GM23338 (cell line): Measurements from ENCODE around the gene UBE2R2. TPM values are rescaled to one million over a fixed set of nuclear protein-coding genes. Genes with fewer than 3 reads are reported as not detected.

Experiments
- ATAC-seq: fragments of 200-7000 bp; cut with Tn5 transposase; 3 replicates; pipeline ENCODE4 v1.9.1; 2020
- DNase-seq: peaks from one replicate; pipeline ENCODE4 v3.0.0-alpha.2; 2015; ENCODE audit warnings: low spot score
- H2AFZ ChIP-seq: fragments of 200-600 bp; sonication (generic); 2 replicates; pipeline ENCODE4 v1.8.0; 2016; ENCODE audit warnings: antibody characterized with exemption, mild to moderate bottlenecking, moderate library complexity
- H3F3A ChIP-seq: fragments of 200-600 bp; sonication (generic); replicated peaks from 2 replicates; pipeline ENCODE4 v1.8.0; 2017; ENCODE audit warnings: antibody characterized with exemption, mixed run types, low read depth
- H3K27ac ChIP-seq: fragments of 200-600 bp; sonication (generic); 2 replicates; pipeline ENCODE4 v1.6.1; 2016; ENCODE audit warnings: low read depth
- H3K27me3 ChIP-seq: fragments of 200-600 bp; sonication (generic); 2 replicates; pipeline ENCODE4 v1.8.0; 2016; ENCODE audit warnings: mild to moderate bottlenecking, mixed run types, moderate library complexity; ENCODE audit not compliant: insufficient read depth
- H3K36me3 ChIP-seq: fragments of 200-600 bp; sonication (generic); 2 replicates; pipeline ENCODE4 v1.8.0; 2016; ENCODE audit warnings: mild to moderate bottlenecking; ENCODE audit not compliant: insufficient read depth
- H3K4me1 ChIP-seq: fragments of 200-600 bp; sonication (generic); 2 replicates; pipeline ENCODE4 v1.8.0; 2016; ENCODE audit warnings: mild to moderate bottlenecking, moderate library complexity; ENCODE audit not compliant: insufficient read depth
- H3K4me2 ChIP-seq: fragments of 200-600 bp; sonication (generic); 2 replicates; pipeline ENCODE4 v1.7.1; 2017; ENCODE audit warnings: mixed run types
- H3K4me3 ChIP-seq: fragments of 200-600 bp; sonication (generic); 2 replicates; pipeline ENCODE4 v1.6.1; 2016; ENCODE audit warnings: mixed run types
- H3K79me2 ChIP-seq: fragments of 200-600 bp; sonication (generic); replicated peaks from 2 replicates; pipeline ENCODE4 v1.8.0; 2017; ENCODE audit warnings: mild to moderate bottlenecking; ENCODE audit not compliant: insufficient read depth
- H3K9me2 ChIP-seq: fragments of 200-600 bp; sonication (generic); 2 replicates; pipeline ENCODE4 v1.8.0; 2017; ENCODE audit not compliant: insufficient read depth
- H4K20me1 ChIP-seq: fragments of 200-600 bp; sonication (generic); replicated peaks from 2 replicates; pipeline ENCODE4 v1.8.0; 2017; ENCODE audit warnings: mild to moderate bottlenecking; ENCODE audit not compliant: insufficient read depth
- H3K27ac Mint-ChIP-seq: 2 replicates; pipeline ENCODE4 v1.8.0; 2020; ENCODE audit warnings: inconsistent platforms, mild to moderate bottlenecking, moderate library complexity, mixed read lengths
- H3K27me3 Mint-ChIP-seq: 3 replicates; pipeline ENCODE4 v1.8.0; 2022; ENCODE audit warnings: low read depth, mild to moderate bottlenecking, moderate library complexity, mixed read lengths, inconsistent platforms; ENCODE audit not compliant: insufficient read depth, poor library complexity
- H3K36me3 Mint-ChIP-seq: 3 replicates; pipeline ENCODE4 v1.8.0; 2021; ENCODE audit warnings: low read depth, mild to moderate bottlenecking, inconsistent platforms, moderate library complexity, mixed read lengths
- H3K4me1 Mint-ChIP-seq: 3 replicates; pipeline ENCODE4 v1.8.0; 2020; ENCODE audit warnings: mild to moderate bottlenecking, inconsistent platforms, mixed read lengths
- H3K4me3 Mint-ChIP-seq: 3 replicates; pipeline ENCODE4 v1.8.0; 2021; ENCODE audit warnings: moderate library complexity, mild to moderate bottlenecking, inconsistent platforms, mixed read lengths
- H3K9me3 Mint-ChIP-seq: 3 replicates; pipeline ENCODE4 v1.8.0; 2020; ENCODE audit warnings: moderate library complexity, mild to moderate bottlenecking, inconsistent platforms, mixed read lengths
- CREB1 ChIP-seq: fragments of 250-450 bp; sonication (Bioruptor Pico); IDR thresholded peaks from 2 replicates; pipeline ENCODE4 v1.5.0; 2020; ENCODE audit warnings: low read depth, mild to moderate bottlenecking, moderate library complexity
- EZH2 ChIP-seq: fragments of 200-600 bp; sonication (generic); IDR thresholded peaks from one replicate; pipeline ENCODE4 v1.8.0; 2017; ENCODE audit warnings: antibody characterized with exemption, mild to moderate bottlenecking, low read depth; ENCODE audit not compliant: unreplicated experiment
- EZH2phosphoT487 ChIP-seq: fragments of 200-600 bp; sonication (generic); IDR thresholded peaks from one replicate; pipeline ENCODE4 v1.8.1; 2018; ENCODE audit warnings: antibody characterized with exemption; ENCODE audit not compliant: unreplicated experiment
- JUNB ChIP-seq: IDR thresholded peaks from one replicate; pipeline ENCODE4 v1.6.1; 2016; ENCODE audit warnings: antibody characterized with exemption; ENCODE audit not compliant: unreplicated experiment
- STAT1 ChIP-seq: IDR thresholded peaks from one replicate; pipeline ENCODE4 v1.6.1; 2016; ENCODE audit warnings: antibody characterized with exemption; ENCODE audit not compliant: unreplicated experiment
- ZNF331 ChIP-seq: fragments of 250-450 bp; sonication (Bioruptor Pico); IDR thresholded peaks from 2 replicates; pipeline ENCODE4 v1.5.0; 2020; ENCODE audit warnings: low read depth, mild to moderate bottlenecking, moderate library complexity
- polyA plus RNA-seq: library from polyadenylated mRNA; unstranded; fragments of >200 nt; fragmentation: Nextera tagmentation; extraction: Ambion mirVana; gene quantifications from 2 replicates; pipeline ENCODE4 v1.2.1, GENCODE V29; 2016
- total RNA-seq: library from RNA; depleted of rRNA; stranded (reverse); fragments of >200 nt; shearing (Covaris generic); gene quantifications from 2 replicates; pipeline ENCODE4 v1.2.3, GENCODE V29; 2014
- TF ChIP-seq, protein P1 (sequence below): fragments of 250-450 bp; sonication (Bioruptor Pico); IDR thresholded peaks from 2 replicates; pipeline ENCODE4 v1.5.0; 2020; ENCODE audit warnings: mild to moderate bottlenecking, moderate library complexity
- TF ChIP-seq, protein P2 (sequence below): IDR thresholded peaks from 2 replicates; pipeline ENCODE4 v1.6.1; 2016; ENCODE audit warnings: antibody characterized with exemption

Gene UBE2R2
- total and polyA plus RNA-seq, 2 experiments from 2014 or later: 23.4 to 32.5 TPM

DNA sequence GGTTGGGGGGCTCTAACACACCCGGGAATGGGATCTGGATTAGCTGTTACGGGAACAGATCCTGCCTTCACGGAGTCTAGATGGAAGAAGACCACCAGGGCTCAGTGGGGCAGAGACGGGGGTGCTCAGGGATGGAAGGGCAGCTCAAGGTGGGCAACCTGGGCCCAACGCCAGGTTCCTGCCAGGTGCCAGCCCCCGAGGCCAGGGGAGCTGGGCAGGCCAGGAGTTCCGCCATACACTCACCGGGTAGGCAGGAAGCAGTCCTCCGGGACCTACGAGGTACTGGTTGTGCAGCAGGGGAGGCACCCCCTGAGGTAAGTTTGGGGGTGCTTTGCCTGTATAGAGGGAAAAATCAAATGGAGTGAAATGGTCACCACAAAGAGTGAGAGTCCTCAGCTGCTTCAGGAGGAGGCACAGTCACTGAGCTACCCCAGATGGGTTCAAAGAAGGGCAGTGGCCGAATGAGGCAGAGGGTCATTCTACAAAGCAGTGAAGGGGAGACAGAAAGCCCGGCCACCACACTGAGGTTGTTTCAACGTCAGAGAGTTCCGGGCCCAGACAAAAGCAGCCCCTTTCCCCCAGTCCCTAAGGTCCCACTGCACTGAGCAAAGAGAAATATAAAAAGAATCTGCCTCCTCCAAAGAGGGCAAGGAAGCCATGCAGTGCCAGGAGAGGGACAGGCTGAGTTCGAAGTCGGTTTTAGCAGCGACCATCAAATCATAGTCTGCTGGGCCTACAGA is 110.0 kb downstream of the UBE2R2 start (continued):
- TF ChIP-seq, protein P1, sequence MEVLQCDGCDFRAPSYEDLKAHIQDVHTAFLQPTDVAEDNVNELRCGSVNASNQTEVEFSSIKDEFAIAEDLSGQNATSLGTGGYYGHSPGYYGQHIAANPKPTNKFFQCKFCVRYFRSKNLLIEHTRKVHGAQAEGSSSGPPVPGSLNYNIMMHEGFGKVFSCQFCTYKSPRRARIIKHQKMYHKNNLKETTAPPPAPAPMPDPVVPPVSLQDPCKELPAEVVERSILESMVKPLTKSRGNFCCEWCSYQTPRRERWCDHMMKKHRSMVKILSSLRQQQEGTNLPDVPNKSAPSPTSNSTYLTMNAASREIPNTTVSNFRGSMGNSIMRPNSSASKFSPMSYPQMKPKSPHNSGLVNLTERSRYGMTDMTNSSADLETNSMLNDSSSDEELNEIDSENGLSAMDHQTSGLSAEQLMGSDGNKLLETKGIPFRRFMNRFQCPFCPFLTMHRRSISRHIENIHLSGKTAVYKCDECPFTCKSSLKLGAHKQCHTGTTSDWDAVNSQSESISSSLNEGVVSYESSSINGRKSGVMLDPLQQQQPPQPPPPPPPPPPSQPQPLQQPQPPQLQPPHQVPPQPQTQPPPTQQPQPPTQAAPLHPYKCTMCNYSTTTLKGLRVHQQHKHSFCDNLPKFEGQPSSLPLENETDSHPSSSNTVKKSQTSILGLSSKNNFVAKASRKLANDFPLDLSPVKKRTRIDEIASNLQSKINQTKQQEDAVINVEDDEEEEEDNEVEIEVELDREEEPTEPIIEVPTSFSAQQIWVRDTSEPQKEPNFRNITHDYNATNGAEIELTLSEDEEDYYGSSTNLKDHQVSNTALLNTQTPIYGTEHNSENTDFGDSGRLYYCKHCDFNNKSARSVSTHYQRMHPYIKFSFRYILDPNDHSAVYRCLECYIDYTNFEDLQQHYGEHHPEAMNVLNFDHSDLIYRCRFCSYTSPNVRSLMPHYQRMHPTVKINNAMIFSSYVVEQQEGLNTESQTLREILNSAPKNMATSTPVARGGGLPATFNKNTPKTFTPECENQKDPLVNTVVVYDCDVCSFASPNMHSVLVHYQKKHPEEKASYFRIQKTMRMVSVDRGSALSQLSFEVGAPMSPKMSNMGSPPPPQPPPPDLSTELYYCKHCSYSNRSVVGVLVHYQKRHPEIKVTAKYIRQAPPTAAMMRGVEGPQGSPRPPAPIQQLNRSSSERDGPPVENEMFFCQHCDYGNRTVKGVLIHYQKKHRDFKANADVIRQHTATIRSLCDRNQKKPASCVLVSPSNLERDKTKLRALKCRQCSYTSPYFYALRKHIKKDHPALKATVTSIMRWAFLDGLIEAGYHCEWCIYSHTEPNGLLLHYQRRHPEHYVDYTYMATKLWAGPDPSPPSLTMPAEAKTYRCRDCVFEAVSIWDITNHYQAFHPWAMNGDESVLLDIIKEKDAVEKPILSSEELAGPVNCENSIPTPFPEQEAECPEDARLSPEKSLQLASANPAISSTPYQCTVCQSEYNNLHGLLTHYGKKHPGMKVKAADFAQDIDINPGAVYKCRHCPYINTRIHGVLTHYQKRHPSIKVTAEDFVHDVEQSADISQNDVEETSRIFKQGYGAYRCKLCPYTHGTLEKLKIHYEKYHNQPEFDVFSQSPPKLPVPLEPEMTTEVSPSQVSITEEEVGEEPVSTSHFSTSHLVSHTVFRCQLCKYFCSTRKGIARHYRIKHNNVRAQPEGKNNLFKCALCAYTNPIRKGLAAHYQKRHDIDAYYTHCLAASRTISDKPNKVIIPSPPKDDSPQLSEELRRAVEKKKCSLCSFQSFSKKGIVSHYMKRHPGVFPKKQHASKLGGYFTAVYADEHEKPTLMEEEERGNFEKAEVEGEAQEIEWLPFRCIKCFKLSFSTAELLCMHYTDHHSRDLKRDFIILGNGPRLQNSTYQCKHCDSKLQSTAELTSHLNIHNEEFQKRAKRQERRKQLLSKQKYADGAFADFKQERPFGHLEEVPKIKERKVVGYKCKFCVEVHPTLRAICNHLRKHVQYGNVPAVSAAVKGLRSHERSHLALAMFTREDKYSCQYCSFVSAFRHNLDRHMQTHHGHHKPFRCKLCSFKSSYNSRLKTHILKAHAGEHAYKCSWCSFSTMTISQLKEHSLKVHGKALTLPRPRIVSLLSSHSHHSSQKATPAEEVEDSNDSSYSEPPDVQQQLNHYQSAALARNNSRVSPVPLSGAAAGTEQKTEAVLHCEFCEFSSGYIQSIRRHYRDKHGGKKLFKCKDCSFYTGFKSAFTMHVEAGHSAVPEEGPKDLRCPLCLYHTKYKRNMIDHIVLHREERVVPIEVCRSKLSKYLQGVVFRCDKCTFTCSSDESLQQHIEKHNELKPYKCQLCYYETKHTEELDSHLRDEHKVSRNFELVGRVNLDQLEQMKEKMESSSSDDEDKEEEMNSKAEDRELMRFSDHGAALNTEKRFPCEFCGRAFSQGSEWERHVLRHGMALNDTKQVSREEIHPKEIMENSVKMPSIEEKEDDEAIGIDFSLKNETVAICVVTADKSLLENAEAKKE (CRISPR knock-in tag): no peak
- no peak for TF ChIP-seq EZH2phosphoT487
- no peak for TF ChIP-seq ZNF331 (CRISPR knock-in tag)
- TF ChIP-seq, protein P2, sequence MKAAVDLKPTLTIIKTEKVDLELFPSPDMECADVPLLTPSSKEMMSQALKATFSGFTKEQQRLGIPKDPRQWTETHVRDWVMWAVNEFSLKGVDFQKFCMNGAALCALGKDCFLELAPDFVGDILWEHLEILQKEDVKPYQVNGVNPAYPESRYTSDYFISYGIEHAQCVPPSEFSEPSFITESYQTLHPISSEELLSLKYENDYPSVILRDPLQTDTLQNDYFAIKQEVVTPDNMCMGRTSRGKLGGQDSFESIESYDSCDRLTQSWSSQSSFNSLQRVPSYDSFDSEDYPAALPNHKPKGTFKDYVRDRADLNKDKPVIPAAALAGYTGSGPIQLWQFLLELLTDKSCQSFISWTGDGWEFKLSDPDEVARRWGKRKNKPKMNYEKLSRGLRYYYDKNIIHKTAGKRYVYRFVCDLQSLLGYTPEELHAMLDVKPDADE: no peak
- no peak for TF ChIP-seq STAT1
- TF ChIP-seq JUNB: no peak

DNA sequence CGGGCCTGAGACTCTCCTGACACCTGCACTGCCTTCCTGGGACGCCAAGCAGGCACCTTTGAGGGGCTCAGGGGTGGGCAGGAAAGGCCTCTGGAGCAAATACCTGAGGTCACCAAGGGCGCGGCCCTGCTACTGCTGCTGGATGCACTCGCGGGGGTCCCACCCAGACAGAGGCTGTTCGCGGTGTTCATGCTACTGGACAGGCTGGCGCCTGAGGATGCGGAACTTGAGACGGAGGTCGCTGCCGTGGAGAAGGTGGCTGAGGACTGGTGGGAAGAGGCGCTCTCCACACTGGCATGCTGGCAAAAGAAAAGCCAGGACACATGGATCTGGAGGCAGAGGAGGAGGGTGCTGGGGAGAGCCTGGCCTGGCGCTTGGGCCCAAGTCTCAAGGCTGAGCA is 110.7 kb downstream of the UBE2R2 start:
- H3K36me3 ChIP-seq: peaks cover 28% of the 10 kb centered on the region
- no peak overlapping the region for H3K4me3 ChIP-seq
- H3K4me1 ChIP-seq: no peaks in the 10 kb centered on the region
- Mint-ChIP-seq H3K36me3 (peaks cover 93% of the 10 kb centered on the region), H3K27ac (no peak overlapping the region), H3K4me3 (no peak overlapping the region), H3K27me3 (peaks cover 23% of the 10 kb centered on the region), H3K9me3 (no peaks in the 10 kb centered on the region), H3K4me1 (peaks cover 10% of the 10 kb centered on the region)
- no peaks in the 10 kb centered on the region for H3K9me2 ChIP-seq
- H3F3A ChIP-seq: peaks cover 3% of the 10 kb centered on the region; the same call in 1 of the 2 replicates
- H3K27me3 ChIP-seq: no peaks in the 10 kb centered on the region
- H3K4me2 ChIP-seq: no peak overlapping the region
- no peak overlapping the region for H2AFZ ChIP-seq
- H4K20me1 ChIP-seq: peaks cover 20% of the 10 kb centered on the region
- DNase-seq (no peak), ATAC-seq (no peak)
- no peaks in the 10 kb centered on the region; the same call in 1 of the 2 replicates for H3K79me2 ChIP-seq
- no peak overlapping the region for H3K27ac ChIP-seq
- TF ChIP-seq EZH2 (no peak), CREB1 (CRISPR knock-in tag) (no peak)
- TF ChIP-seq, protein P2: no peak
